IMR-90 (cell line): ENCODE results near the gene RAD18. TPM values are rescaled to one million over a fixed set of nuclear protein-coding genes. Genes with fewer than 3 reads are reported as not detected.
A peak's percentile ranks its signal among the peaks of the same experiment; 100 is the strongest.

ENCODE experiments used
- ATAC-seq: fragments of 200-7000 bp; cut with Tn5 transposase; 2 replicates; pipeline ENCODE4 v1.9.1; 2020; ENCODE audit warnings: low read depth, mild to moderate bottlenecking, moderate library complexity
- BruUV-seq: library from RNA; stranded (reverse); fragments of 400-500 nt; replicated peaks from 2 replicates; lab custom pipeline; 2021; lab: Mats Ljungman, UMichigan
- CTCF ChIA-PET: fragments of 300-600 bp; formaldehyde crosslinking; extraction: SDS; loops from one replicate; lab custom pipeline; 2021; ENCODE audit warnings: antibody characterized with exemption; lab: Yijun Ruan, JAX
- POLR2A ChIA-PET: fragments of 300-600 bp; sonication (Branson Sonifier 250); formaldehyde crosslinking; loops from one replicate; lab custom pipeline; 2022; ENCODE audit warnings: antibody characterized with exemption; ENCODE audit not compliant: unreplicated experiment; lab: Charles Lee
- DNase-seq: peaks from one replicate; pipeline ENCODE4 v3.0.0; 2013
- H2AFZ ChIP-seq: replicated peaks from 2 replicates; pipeline ENCODE3; 2013; ENCODE audit warnings: low read length, mild to moderate bottlenecking; ENCODE audit not compliant: poor library complexity
- H2AK5ac ChIP-seq: 2 replicates; pipeline ENCODE4 v1.6.1; 2013; ENCODE audit warnings: low read depth, low read length, inconsistent platforms
- H2AK9ac ChIP-seq: replicated peaks from 2 replicates; pipeline ENCODE3; 2013; ENCODE audit warnings: mild to moderate bottlenecking, low read depth, low read length, moderate library complexity; ENCODE audit not compliant: poor library complexity
- H2BK120ac ChIP-seq: 2 replicates; pipeline ENCODE4 v1.6.1; 2013; ENCODE audit warnings: low read depth, low read length, inconsistent platforms
- H2BK15ac ChIP-seq: 3 replicates; pipeline ENCODE4 v1.6.1; 2013; ENCODE audit warnings: low read depth, low read length, inconsistent platforms
- H2BK20ac ChIP-seq: 2 replicates; pipeline ENCODE4 v1.6.1; 2013; ENCODE audit warnings: low read depth, mild to moderate bottlenecking, inconsistent platforms, low read length, moderate library complexity
- H2BK5ac ChIP-seq: 2 replicates; pipeline ENCODE4 v1.6.1; 2013; ENCODE audit warnings: mild to moderate bottlenecking, low read depth, low read length, inconsistent platforms; ENCODE audit not compliant: poor library complexity, severe bottlenecking
- H3K14ac ChIP-seq: replicated peaks from 2 replicates; pipeline ENCODE4 v1.6.1; 2013; ENCODE audit warnings: low read depth, low read length, inconsistent platforms
- H3K18ac ChIP-seq: 2 replicates; pipeline ENCODE4 v1.6.1; 2013; ENCODE audit warnings: low read depth, low read length, control low read depth
- H3K23ac ChIP-seq: 2 replicates; pipeline ENCODE4 v1.6.1; 2013; ENCODE audit warnings: low read depth, low read length, inconsistent platforms
- H3K27ac ChIP-seq: 2 replicates; pipeline ENCODE4 v1.5.1; 2013; ENCODE audit warnings: mild to moderate bottlenecking, control low read depth, low read length; ENCODE audit not compliant: insufficient read depth
- H3K27me3 ChIP-seq: 2 replicates; pipeline ENCODE4 v1.6.1; 2013; ENCODE audit warnings: low read length; ENCODE audit not compliant: control insufficient read depth, insufficient read depth
- H3K36me3 ChIP-seq: 2 replicates; pipeline ENCODE4 v1.6.1; 2013; ENCODE audit warnings: low read length, mixed read lengths; ENCODE audit not compliant: control insufficient read depth, insufficient read depth
- H3K4ac ChIP-seq: 2 replicates; pipeline ENCODE4 v1.6.1; 2013; ENCODE audit warnings: low read depth, low read length, inconsistent platforms
- H3K4me1 ChIP-seq: 2 replicates; pipeline ENCODE4 v1.6.1; 2013; ENCODE audit warnings: low read length, mixed read lengths; ENCODE audit not compliant: control insufficient read depth, insufficient read depth
- H3K4me2 ChIP-seq: 2 replicates; pipeline ENCODE4 v1.6.1; 2013; ENCODE audit warnings: low read depth, mild to moderate bottlenecking, control low read depth, low read length, moderate library complexity
- H3K4me3 ChIP-seq: 2 replicates; pipeline ENCODE4 v1.5.1; 2013; ENCODE audit warnings: low read depth, mild to moderate bottlenecking, control low read depth, low read length, moderate library complexity; ENCODE audit not compliant: insufficient read depth
- H3K56ac ChIP-seq: 2 replicates; pipeline ENCODE4 v1.6.1; 2013; ENCODE audit warnings: low read length, inconsistent platforms; ENCODE audit not compliant: insufficient read depth; ENCODE audit errors: extremely low read depth
- H3K79me1 ChIP-seq, 2 experiments: 2 replicates each; pipeline ENCODE4 v1.6.1; 2013; ENCODE audit warnings: low read length in 2 of 2, inconsistent platforms in 1 of 2, low read depth in 1 of 2
- H3K9ac ChIP-seq: 2 replicates; pipeline ENCODE4 v1.6.1; 2013; ENCODE audit warnings: low read depth, low read length, control low read depth
- H3K9me1 ChIP-seq: 2 replicates; pipeline ENCODE4 v1.6.1; 2013; ENCODE audit warnings: low read length, inconsistent platforms; ENCODE audit not compliant: insufficient read depth
- H3K9me3 ChIP-seq: 2 replicates; pipeline ENCODE4 v1.6.1; 2013; ENCODE audit warnings: low read length; ENCODE audit not compliant: control insufficient read depth, insufficient read depth
- H4K20me1 ChIP-seq: 2 replicates; pipeline ENCODE4 v1.6.1; 2013; ENCODE audit warnings: low read length, inconsistent platforms; ENCODE audit not compliant: insufficient read depth
- H4K5ac ChIP-seq: 2 replicates; pipeline ENCODE4 v1.6.1; 2013; ENCODE audit warnings: mild to moderate bottlenecking, low read depth, low read length, control low read depth
- H4K8ac ChIP-seq, 2 experiments: 2 replicates each; pipeline ENCODE4 v1.6.1; 2013; ENCODE audit warnings: low read depth in 2 of 2, low read length in 2 of 2, control low read depth in 1 of 2, inconsistent platforms in 1 of 2
- H4K91ac ChIP-seq: 2 replicates; pipeline ENCODE4 v1.6.1; 2013; ENCODE audit warnings: low read depth, low read length, inconsistent platforms; ENCODE audit not compliant: insufficient read depth
- BHLHE40 ChIP-seq: fragments of 150-350 bp; IDR thresholded peaks from 2 replicates; pipeline ENCODE4 v1.6.1; 2016; ENCODE audit warnings: mild to moderate bottlenecking, low read depth, low read length
- CEBPB ChIP-seq: IDR thresholded peaks from 2 replicates; pipeline ENCODE4 v1.6.1; 2012; ENCODE audit warnings: low read depth, low read length, improper control_type of control experiment
- CHD1 ChIP-seq: IDR thresholded peaks from 2 replicates; pipeline ENCODE4 v1.6.1; 2012; ENCODE audit warnings: low read depth, low read length, improper control_type of control experiment
- FOS ChIP-seq: fragments of 150-350 bp; IDR thresholded peaks from 2 replicates; pipeline ENCODE4 v1.6.1; 2016; ENCODE audit warnings: low read depth, low read length
- MAFK ChIP-seq: IDR thresholded peaks from 2 replicates; pipeline ENCODE4 v1.6.1; 2012; ENCODE audit warnings: low read depth, low read length, improper control_type of control experiment
- MAZ ChIP-seq: IDR thresholded peaks from 2 replicates; pipeline ENCODE4 v1.6.1; 2012; ENCODE audit warnings: low read depth, mild to moderate bottlenecking, low read length, improper control_type of control experiment, moderate library complexity, borderline replicate concordance
- MXI1 ChIP-seq: IDR thresholded peaks from 2 replicates; pipeline ENCODE4 v1.6.1; 2012; ENCODE audit warnings: low read depth, mild to moderate bottlenecking, low read length, moderate library complexity, borderline replicate concordance
- NFE2L2 ChIP-seq: fragments of 150-350 bp; IDR thresholded peaks from 2 replicates; pipeline ENCODE4 v1.6.1; 2016; ENCODE audit warnings: low read depth, mild to moderate bottlenecking, low read length
- POLR2A ChIP-seq: IDR thresholded peaks from 2 replicates; pipeline ENCODE4 v1.6.1; 2012; ENCODE audit warnings: mild to moderate bottlenecking, low read depth, low read length
- RCOR1 ChIP-seq: IDR thresholded peaks from 2 replicates; pipeline ENCODE4 v1.6.1; 2012; ENCODE audit warnings: mild to moderate bottlenecking, low read length, improper control_type of control experiment; ENCODE audit not compliant: insufficient replicate concordance
- RFX5 ChIP-seq: IDR thresholded peaks from 2 replicates; pipeline ENCODE4 v1.8.0; 2012; ENCODE audit warnings: low read depth, mild to moderate bottlenecking, low read length, moderate library complexity
- SMC3 ChIP-seq: fragments of 150-350 bp; IDR thresholded peaks from 2 replicates; pipeline ENCODE4 v1.6.1; 2016; ENCODE audit warnings: low read depth, mild to moderate bottlenecking, antibody characterized with exemption, low read length, moderate library complexity
- WGBS, 2 experiments: methylation state at CpG; one replicate each; pipeline versions ENCODE4 v1.1.5 to v1.1.7; 2013; ENCODE audit warnings: missing lambda C conversion rate in 2 of 2; ENCODE audit not compliant: insufficient read length in 1 of 2; ENCODE audit errors: extremely low coverage in 2 of 2; 5-methylcytosine and 5-hydroxymethylcytosine counted together
- dilution Hi-C: fragments of 300-500 bp; cut with HindIII; formaldehyde crosslinking; loops from one replicate; pipeline ENCODE4 v1.14.3; 2018; ENCODE audit warnings: low sequenced_read_pairs; ENCODE audit not compliant: unreplicated experiment
- in situ Hi-C: fragments of 300-500 bp; cut with MboI; formaldehyde crosslinking; loops from 3 replicates; pipeline ENCODE4 v1.14.3; 2019; ENCODE audit warnings: low sequenced_read_pairs, inconsistent platforms, mixed read lengths
- intact Hi-C: fragments of 100-400 bp; cut with micrococcal nuclease; formaldehyde crosslinking; loops from 2 replicates; pipeline ENCODE4 v1.10.0; 2022
- polyA plus RNA-seq, 3 experiments: library from polyadenylated mRNA; depleted of rRNA; stranded (reverse); fragments of >200 nt; gene quantifications; 2 replicates each; pipeline ENCODE4 v1.2.3, GENCODE V29; 2012; ENCODE audit warnings: low replicate concordance in 1 of 3
- total RNA-seq: library from RNA; depleted of rRNA; stranded (reverse); fragments of >200 nt; gene quantifications from 2 replicates; pipeline ENCODE4 v1.2.3, GENCODE V29; 2012
- TF ChIP-seq, protein P1 (sequence below): fragments of 150-350 bp; IDR thresholded peaks from 2 replicates; pipeline ENCODE4 v1.6.1; 2016; ENCODE audit warnings: low read depth, mild to moderate bottlenecking, low read length, moderate library complexity, borderline replicate concordance
- TF ChIP-seq, protein P2 (sequence below): conservative IDR thresholded peaks from 2 replicates; pipeline ENCODE4 v1.5.1; 2012; ENCODE audit warnings: mild to moderate bottlenecking, low read depth, low read length, improper control_type of control experiment

Gene RAD18
- total and polyA plus RNA-seq, 2 of the 4 experiments (the other 2 are of a cell fraction) = 8.2 to 17.2 TPM

DNA sequence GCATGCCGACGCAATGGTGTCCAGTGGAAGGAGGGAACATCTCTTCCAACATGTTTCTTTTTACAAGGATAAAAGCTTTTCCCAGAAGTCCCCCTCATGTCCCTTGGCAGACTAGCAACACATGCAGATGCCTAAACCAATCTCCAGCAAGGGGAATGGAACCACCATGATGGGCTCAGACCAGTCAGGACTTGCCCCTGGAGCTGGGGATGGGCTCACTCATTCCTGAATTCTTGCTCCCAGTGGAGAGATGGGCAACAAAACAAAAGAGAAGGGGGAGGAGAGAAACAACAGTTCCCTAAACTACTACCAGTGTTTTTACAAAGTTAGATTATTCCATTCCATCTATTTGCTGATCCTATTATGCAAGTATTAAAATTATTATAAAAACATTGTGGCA, 117.1 kb downstream of the RAD18 start:
- CTCF ChIA-PET = interaction anchor here (0.6 to 0.9 kb wide), 2 partner anchors 77 to 909 kb away, joined by 3 read pairs; partner anchors contain the start of gene OXTR
- H2AFZ ChIP-seq = peak overlapping the region; percentile 78
- peak overlapping the region; percentile 93 for H3K14ac ChIP-seq
- H3K27me3 ChIP-seq = no peaks in the 10 kb centered on the region
- peak overlapping the region; percentile 11; the same call in 1 of the 2 replicates for H3K4me2 ChIP-seq
- POLR2A ChIA-PET = interaction anchor here (1.0 kb wide), 1 partner anchor 10 kb away, joined by 3 read pairs; no protein-coding TSS in a partner anchor
- peak overlapping the region; percentile 94; the same call in 1 of the 2 replicates for H4K5ac ChIP-seq
- 0 out of 2 replicates have a peak overlapping the region, but pooled peaks have one; percentile 2 for H3K27ac ChIP-seq
- peak overlapping the region; percentile 73 for H2AK9ac ChIP-seq
- peaks cover 23% of the 10 kb centered on the region for H3K9me1 ChIP-seq
- WGBS, 2 experiments = no CpG with 5 or more reads among the region's 2 CpGs
- H3K4me3 ChIP-seq = no peak overlapping the region
- peak overlapping the region; percentile 95 for H2BK20ac ChIP-seq
- no peaks in the 10 kb centered on the region for H4K20me1 ChIP-seq
- H3K23ac ChIP-seq = peak overlapping the region; percentile 88; the same call in 1 of the 2 replicates
- ATAC-seq (no peak), DNase-seq (no peak)
- H2AK5ac ChIP-seq = peak overlapping the region; percentile 78
- peak overlapping the region; percentile 93; the same call in 1 of the 2 replicates for H3K18ac ChIP-seq
- peak overlapping the region; percentile 94 for H3K4ac ChIP-seq
- peak overlapping the region; percentile 73 for H2BK120ac ChIP-seq
- H3K9ac ChIP-seq = no peak overlapping the region
- dilution Hi-C loops (no loop called here), intact Hi-C loops (loop anchor here (10.0 kb wide), 1 partner anchor 401 kb away; no protein-coding TSS in a partner anchor), in situ Hi-C loops (no loop called here)
- H3K9me3 ChIP-seq = no peaks in the 10 kb centered on the region
- H2BK5ac ChIP-seq = peak overlapping the region; percentile 95
- H4K91ac ChIP-seq = peak overlapping the region; percentile 92
- TF ChIP-seq BHLHE40 (no peak), MAFK (no peak), CHD1 (no peak), MXI1 (no peak), MAZ (no peak), POLR2A (no peak), FOS (no peak), NFE2L2 (no peak), CEBPB (no peak), RCOR1 (no peak), RFX5 (no peak), SMC3 (no peak)
- TF ChIP-seq, protein P1, sequence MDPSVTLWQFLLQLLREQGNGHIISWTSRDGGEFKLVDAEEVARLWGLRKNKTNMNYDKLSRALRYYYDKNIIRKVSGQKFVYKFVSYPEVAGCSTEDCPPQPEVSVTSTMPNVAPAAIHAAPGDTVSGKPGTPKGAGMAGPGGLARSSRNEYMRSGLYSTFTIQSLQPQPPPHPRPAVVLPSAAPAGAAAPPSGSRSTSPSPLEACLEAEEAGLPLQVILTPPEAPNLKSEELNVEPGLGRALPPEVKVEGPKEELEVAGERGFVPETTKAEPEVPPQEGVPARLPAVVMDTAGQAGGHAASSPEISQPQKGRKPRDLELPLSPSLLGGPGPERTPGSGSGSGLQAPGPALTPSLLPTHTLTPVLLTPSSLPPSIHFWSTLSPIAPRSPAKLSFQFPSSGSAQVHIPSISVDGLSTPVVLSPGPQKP = no peak
- TF ChIP-seq, protein P2, sequence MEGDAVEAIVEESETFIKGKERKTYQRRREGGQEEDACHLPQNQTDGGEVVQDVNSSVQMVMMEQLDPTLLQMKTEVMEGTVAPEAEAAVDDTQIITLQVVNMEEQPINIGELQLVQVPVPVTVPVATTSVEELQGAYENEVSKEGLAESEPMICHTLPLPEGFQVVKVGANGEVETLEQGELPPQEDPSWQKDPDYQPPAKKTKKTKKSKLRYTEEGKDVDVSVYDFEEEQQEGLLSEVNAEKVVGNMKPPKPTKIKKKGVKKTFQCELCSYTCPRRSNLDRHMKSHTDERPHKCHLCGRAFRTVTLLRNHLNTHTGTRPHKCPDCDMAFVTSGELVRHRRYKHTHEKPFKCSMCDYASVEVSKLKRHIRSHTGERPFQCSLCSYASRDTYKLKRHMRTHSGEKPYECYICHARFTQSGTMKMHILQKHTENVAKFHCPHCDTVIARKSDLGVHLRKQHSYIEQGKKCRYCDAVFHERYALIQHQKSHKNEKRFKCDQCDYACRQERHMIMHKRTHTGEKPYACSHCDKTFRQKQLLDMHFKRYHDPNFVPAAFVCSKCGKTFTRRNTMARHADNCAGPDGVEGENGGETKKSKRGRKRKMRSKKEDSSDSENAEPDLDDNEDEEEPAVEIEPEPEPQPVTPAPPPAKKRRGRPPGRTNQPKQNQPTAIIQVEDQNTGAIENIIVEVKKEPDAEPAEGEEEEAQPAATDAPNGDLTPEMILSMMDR = no peak
- 0 out of 2 replicates have a peak overlapping the region, but pooled peaks have one; percentile 25 for H3K56ac ChIP-seq
- H3K79me1 ChIP-seq = peaks cover 3 to 16% of the 10 kb centered on the region in 2 experiments; a peak in 2 of 4 replicates
- no peaks in the 10 kb centered on the region for H3K36me3 ChIP-seq
- no TSS peak for BruUV-seq
- H4K8ac ChIP-seq = peak overlapping the region; percentile 16 to 81; a peak in 3 of 4 replicates
- H2BK15ac ChIP-seq = peak overlapping the region; percentile 67; the same call in 2 of the 3 replicates
- H3K4me1 ChIP-seq = peaks cover 12% of the 10 kb centered on the region
